Measurements from ENCODE around the gene MBNL3. TPM values are rescaled to one million over a fixed set of nuclear protein-coding genes. Genes with fewer than 3 reads are reported as not detected.

MBNL3 gene
- total RNA-seq, 2 donors from 2014 or later: 12.0 to 282 TPM

- DNase-seq (ENCODE audit: low spot score): peak; percentile 6
- no peaks in the 10 kb centered on the region for H3K36me3 ChIP-seq
- H3K4me3 ChIP-seq: peak overlapping the region; percentile 49
- no peaks in the 10 kb centered on the region for H3K9me3 ChIP-seq
- TF ChIP-seq CTCF (IDR thresholded peaks at IDR 0.05) (peak in 1 of 4 experiments; percentile 6), POLR2AphosphoS5 (IDR thresholded peaks at IDR 0.05) (no peak), POLR2A (IDR thresholded peaks at IDR 0.05) (no peak)
- intact Hi-C loops (cut with DNase I): no loop called here
- H3K27me3 ChIP-seq (replicated peaks; ENCODE audit: insufficient read depth): no peaks in the 10 kb centered on the region
- no peaks in the 10 kb centered on the region for H3K4me1 ChIP-seq (replicated peaks)
- H3K27ac ChIP-seq: peak overlapping the region; percentile 75 to 77
- 0% methylated on average over 24 of the region's 86 CpGs for WGBS
Observed at GRCh38 chrX:132489578-132490419, 961 bp upstream of the MBNL3 start.

GRCh38 chrX:132488180-132488705 lies 595 bp downstream of the MBNL3 start:
- Histone ChIP-seq H3K27me3 (replicated peaks; ENCODE audit: insufficient read depth) (no peaks in the 10 kb centered on the region), H3K4me1 (replicated peaks) (no peaks in the 10 kb centered on the region), H3K9me3 (no peaks in the 10 kb centered on the region), H3K27ac (peak overlapping the region; percentile 75 to 77), H3K4me3 (peak overlapping the region; percentile 49), H3K36me3 (no peaks in the 10 kb centered on the region)
- intact Hi-C loops (cut with DNase I): no loop called here
- no peak for TF ChIP-seq CTCF (IDR thresholded peaks at IDR 0.05)
- TF ChIP-seq POLR2AphosphoS5 (IDR thresholded peaks at IDR 0.05): no peak
- TF ChIP-seq POLR2A (IDR thresholded peaks at IDR 0.05): no peak
- 4% methylated on average over 8 of the region's 8 CpGs for WGBS
- no peak for DNase-seq (ENCODE audit: low spot score)

GRCh38 chrX:132486599-132487178 lies 2.1 kb downstream of the MBNL3 start:
- no peaks in the 10 kb centered on the region for H3K4me1 ChIP-seq (replicated peaks)
- intact Hi-C loops (cut with DNase I): no loop called here
- WGBS: 71% methylated on average over 2 of the region's 2 CpGs
- no peak overlapping the region for H3K4me3 ChIP-seq
- no peaks in the 10 kb centered on the region for H3K36me3 ChIP-seq
- TF ChIP-seq CTCF (IDR thresholded peaks at IDR 0.05) (no peak), POLR2A (IDR thresholded peaks at IDR 0.05) (no peak), POLR2AphosphoS5 (IDR thresholded peaks at IDR 0.05) (no peak)
- no peak overlapping the region for H3K27ac ChIP-seq
- DNase-seq (ENCODE audit: low spot score): no peak
- no peaks in the 10 kb centered on the region for H3K27me3 ChIP-seq (replicated peaks; ENCODE audit: insufficient read depth)
- H3K9me3 ChIP-seq: no peaks in the 10 kb centered on the region

GRCh38 chrX:132483951-132484350 lies 4.9 kb downstream of the MBNL3 start:
- DNase-seq (ENCODE audit: low spot score): no peak
- Histone ChIP-seq H3K27me3 (replicated peaks; ENCODE audit: insufficient read depth) (no peaks in the 10 kb centered on the region), H3K4me1 (replicated peaks) (no peaks in the 10 kb centered on the region), H3K36me3 (no peaks in the 10 kb centered on the region), H3K9me3 (no peaks in the 10 kb centered on the region), H3K27ac (no peak overlapping the region), H3K4me3 (no peak overlapping the region)
- intact Hi-C loops (cut with DNase I): no loop called here
- 75% methylated on average over 2 of the region's 2 CpGs for WGBS
- TF ChIP-seq POLR2AphosphoS5 (IDR thresholded peaks at IDR 0.05): no peak
- no peak for TF ChIP-seq CTCF (IDR thresholded peaks at IDR 0.05)
- no peak for TF ChIP-seq POLR2A (IDR thresholded peaks at IDR 0.05)
